GM18505 (cell line): ENCODE results near the gene PSME2.

ENCODE experiments used
- ATAC-seq: cut with Tn5 transposase; IDR thresholded peaks from one replicate; pipeline ENCODE4 v1.9.1; 2021; ENCODE audit not compliant: unreplicated experiment
- POLR2A ChIP-seq: IDR thresholded peaks from 4 replicates; pipeline ENCODE4 v1.6.1; 2011; ENCODE audit warnings: borderline replicate concordance; ENCODE audit not compliant: insufficient read depth, insufficient read length; ENCODE audit errors: extremely low read depth

The PSME2 gene

DNA sequence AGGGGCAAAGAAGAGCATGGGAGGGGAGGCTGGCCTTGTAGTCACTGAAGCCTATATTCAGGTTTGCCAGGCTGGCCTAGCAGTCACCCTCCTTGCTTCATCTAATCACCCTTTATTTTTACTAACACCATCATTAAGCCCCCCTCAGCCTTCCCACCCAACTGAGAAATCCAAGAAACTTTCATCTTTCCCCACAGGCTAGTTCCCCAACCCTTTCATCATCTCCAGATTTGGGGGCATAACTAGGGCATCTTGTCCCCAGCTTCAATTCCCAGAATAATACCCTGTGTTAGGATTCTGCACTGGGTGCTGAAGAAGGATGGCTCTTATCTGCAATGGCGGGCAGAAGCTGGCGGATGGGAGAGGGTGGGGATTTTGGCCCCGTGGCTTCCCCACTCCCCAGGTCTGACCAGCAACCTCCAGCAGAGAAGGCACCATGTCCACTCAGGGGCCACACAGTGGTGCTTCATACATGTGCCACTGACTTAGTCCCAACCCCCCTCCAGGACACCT is 45.4 kb downstream of the PSME2 start:
- no peak for ATAC-seq
- TF ChIP-seq POLR2A, result peak; percentile 22

- no peak for ATAC-seq
- TF ChIP-seq POLR2A, result no peak
These were observed 46.0 kb downstream of the PSME2 start for GRCh38 chr14:24100197-24100981.

DNA sequence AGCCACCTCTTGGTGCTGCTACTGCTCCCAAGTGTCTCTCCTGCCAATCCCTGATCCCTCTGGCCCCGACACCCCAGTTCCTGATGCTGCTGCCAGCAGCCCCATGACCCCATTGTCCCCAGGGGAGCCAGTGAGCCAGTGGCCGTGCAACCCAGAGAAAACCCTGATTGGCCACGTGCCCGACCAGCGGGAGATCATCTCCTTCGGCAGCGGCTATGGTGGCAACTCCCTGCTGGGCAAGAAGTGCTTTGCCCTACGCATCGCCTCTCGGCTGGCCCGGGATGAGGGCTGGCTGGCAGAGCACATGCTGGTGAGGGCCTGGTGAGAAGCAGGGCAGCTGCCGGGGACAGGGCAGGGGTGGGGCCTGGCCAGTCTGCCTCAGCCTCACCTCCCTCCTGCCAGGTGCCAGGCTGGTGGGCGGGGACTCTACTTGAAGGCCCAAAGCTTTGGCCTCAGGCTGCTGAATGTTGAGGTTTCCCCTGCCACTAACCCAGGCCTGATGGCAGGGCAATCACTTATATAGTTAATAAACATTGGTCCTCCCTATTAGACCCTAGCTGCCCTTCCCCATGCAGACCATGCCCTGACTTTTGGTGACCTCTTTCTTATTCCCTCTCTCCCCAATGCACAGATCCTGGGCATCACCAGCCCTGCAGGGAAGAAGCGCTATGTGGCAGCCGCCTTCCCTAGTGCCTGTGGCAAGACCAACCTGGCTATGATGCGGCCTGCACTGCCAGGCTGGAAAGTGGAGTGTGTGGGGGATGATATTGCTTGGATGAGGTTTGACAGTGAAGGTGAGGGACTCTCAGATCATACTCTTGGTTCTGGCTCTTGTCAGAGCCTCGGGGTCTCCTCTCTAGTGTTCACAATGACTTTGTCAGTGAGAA is 47.2 kb downstream of the PSME2 start:
- no peak for TF ChIP-seq POLR2A
- no peak for ATAC-seq

DNA sequence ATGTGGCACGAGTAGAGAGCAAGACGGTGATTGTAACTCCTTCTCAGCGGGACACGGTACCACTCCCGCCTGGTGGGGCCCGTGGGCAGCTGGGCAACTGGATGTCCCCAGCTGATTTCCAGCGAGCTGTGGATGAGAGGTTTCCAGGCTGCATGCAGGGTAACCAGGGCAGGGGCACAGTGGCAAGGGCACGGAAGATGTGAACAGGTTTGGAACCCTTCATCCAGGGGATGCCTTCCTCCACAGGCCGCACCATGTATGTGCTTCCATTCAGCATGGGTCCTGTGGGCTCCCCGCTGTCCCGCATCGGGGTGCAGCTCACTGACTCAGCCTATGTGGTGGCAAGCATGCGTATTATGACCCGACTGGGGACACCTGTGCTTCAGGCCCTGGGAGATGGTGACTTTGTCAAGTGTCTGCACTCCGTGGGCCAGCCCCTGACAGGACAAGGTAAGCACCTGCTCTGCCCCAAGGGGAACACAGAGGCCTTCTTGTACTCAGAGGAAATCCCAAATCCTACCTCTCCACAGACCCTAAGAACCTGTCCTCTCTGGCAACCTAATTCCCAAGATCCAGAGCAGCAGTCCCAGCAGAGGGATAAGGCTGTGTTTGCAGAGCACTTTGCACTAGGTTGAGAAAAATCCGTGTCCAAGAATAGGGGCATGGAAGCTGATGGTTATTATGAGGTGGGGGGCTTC is 48.0 kb downstream of the PSME2 start:
- TF ChIP-seq POLR2A, result no peak
- ATAC-seq, result no peak

DNA sequence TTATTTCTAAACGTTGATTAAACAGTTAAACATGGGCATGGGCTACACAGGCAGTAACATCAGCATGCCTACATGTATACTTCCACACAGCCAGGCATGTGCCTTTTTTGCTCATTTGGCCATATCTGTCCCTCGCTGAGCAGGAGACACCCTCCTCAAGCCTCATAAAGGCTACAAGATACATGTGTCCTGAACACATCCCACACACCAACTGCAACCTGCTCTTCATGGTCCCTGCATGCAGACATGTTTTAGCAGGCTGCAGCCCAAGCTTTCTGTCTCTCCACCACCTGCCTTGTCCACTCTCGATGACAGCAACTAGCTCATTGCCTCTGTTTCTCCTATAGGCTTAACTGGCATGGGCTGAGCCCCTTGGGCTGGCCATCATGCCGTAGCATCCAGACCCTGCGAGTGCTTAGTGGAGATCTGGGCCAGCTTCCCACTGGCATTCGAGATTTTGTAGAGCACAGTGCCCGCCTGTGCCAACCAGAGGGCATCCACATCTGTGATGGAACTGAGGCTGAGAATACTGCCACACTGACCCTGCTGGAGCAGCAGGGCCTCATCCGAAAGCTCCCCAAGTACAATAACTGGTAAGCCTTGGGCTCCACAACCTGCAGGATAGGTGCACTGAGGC is 49.7 kb downstream of the PSME2 start:
- ATAC-seq, result no peak
- no peak for TF ChIP-seq POLR2A

- peak; percentile 98 for TF ChIP-seq POLR2A
- peak; percentile 64 for ATAC-seq
These were observed 50.9 kb downstream of the PSME2 start for GRCh38 chr14:24095271-24096068.

GRCh38 chr14:24094841-24095270 is 51.6 kb downstream of the PSME2 start:
- ATAC-seq, result no peak
- TF ChIP-seq POLR2A, result no peak

DNA sequence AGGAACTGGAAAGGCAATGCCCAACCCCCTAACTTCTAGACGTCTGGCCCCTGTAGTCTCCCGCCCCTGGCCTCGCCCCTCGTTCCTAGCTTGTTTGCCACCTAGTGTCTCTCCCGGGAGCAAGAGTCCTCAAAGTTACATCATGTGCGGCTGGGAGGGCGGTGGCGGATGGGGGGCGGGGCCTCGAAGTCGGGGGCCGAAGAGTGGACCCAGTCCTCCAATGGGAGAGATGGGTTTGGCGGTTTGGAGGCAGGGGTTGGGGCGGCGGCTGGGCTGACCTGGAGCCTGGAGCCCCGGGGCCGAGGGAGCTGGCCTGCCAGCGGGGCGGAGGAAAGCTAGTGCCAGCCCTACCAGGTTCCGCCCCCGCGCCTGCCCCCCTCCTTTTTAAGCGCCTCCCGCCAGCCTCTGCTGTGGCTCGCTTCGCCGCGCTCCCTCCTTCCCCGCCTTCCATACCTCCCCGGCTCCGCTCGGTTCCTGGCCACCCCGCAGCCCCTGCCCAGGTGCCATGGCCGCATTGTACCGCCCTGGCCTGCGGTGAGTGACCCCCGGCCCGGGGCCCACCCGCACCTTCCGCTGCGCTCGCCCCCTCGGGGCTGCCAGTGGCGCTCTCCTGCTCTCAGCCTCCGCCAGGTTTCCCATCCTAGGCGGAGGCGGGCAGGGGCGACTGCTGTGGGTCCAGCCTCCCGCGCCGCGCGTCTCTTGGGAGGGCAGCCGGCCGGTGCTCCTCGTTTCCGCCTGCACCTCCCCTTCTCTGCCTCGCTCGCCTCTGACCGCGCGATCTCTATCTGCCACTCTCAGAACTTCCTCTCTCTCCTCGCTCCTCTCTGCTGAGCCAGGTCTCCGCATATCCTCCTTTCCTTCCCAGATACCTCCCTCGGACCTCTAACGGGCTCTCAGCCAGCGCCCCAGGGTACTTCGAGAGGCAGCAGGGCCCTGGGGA is 52.2 kb downstream of the PSME2 start, which contains the start of gene PCK2:
TSS of gene PCK2 (plus strand) at position 411 of the 940 bp plus-strand sequence. CDS start at position 506, 95 bp downstream.
- TF ChIP-seq POLR2A, result peak; percentile 98

More for the DNA sequence above, 52.2 kb downstream of the PSME2 start, which contains the start of gene PCK2:
- ATAC-seq, result peak; percentile 44
